HEK293 (cell line): ENCODE results near the gene ZSCAN20.

Source experiments
- GLIS1 ChIP-seq: fragments of 450-650 bp; formaldehyde crosslinking; IDR thresholded peaks from 2 replicates; pipeline ENCODE4 v1.5.1; 2016; ENCODE audit warnings: missing biosample characterization, missing genetic modification characterization
- KLF10 ChIP-seq: fragments of 450-650 bp; IDR thresholded peaks from 2 replicates; pipeline ENCODE4 v1.5.1; 2018; ENCODE audit warnings: missing biosample characterization, mild to moderate bottlenecking, missing genetic modification characterization
- MEIS1 ChIP-seq: sonication (generic); formaldehyde crosslinking; IDR thresholded peaks from 2 replicates; pipeline ENCODE4 v1.8.1; 2022; ENCODE audit warnings: missing genetic modification reagents, mild to moderate bottlenecking, borderline replicate concordance
- ZEB2 ChIP-seq: fragments of 450-650 bp; formaldehyde crosslinking; IDR thresholded peaks from 2 replicates; pipeline ENCODE4 v1.5.1; 2016; ENCODE audit warnings: missing biosample characterization, missing genetic modification characterization
- ZFHX2 ChIP-seq: fragments of 450-650 bp; formaldehyde crosslinking; conservative IDR thresholded peaks from 2 replicates; pipeline ENCODE4 v1.5.1; 2016; ENCODE audit warnings: missing biosample characterization, missing genetic modification characterization
- ZNF335 ChIP-seq: fragments of 450-650 bp; formaldehyde crosslinking; conservative IDR thresholded peaks from 2 replicates; pipeline ENCODE4 v1.5.1; 2016; ENCODE audit warnings: missing biosample characterization, missing genetic modification characterization
- ZNF398 ChIP-seq: fragments of 450-650 bp; formaldehyde crosslinking; IDR thresholded peaks from 2 replicates; pipeline ENCODE4 v1.5.1; 2017; ENCODE audit warnings: missing biosample characterization, missing genetic modification characterization
- ZNF664 ChIP-seq: fragments of 450-650 bp; formaldehyde crosslinking; IDR thresholded peaks from 2 replicates; pipeline ENCODE4 v1.5.1; 2016; ENCODE audit warnings: missing biosample characterization, missing genetic modification characterization
- ZXDB ChIP-seq: fragments of 450-650 bp; formaldehyde crosslinking; IDR thresholded peaks from 2 replicates; pipeline ENCODE4 v1.5.1; 2016; ENCODE audit warnings: missing biosample characterization, missing genetic modification characterization
- TF ChIP-seq, protein P1 (sequence below): fragments of 450-650 bp; formaldehyde crosslinking; IDR thresholded peaks from 2 replicates; pipeline ENCODE4 v1.5.1; 2016; ENCODE audit warnings: missing biosample characterization, missing genetic modification characterization
- TF ChIP-seq, protein P2 (sequence below): fragments of 450-650 bp; formaldehyde crosslinking; conservative IDR thresholded peaks from 2 replicates; pipeline ENCODE4 v1.5.1; 2016; ENCODE audit warnings: low read depth, missing biosample characterization, missing genetic modification characterization
- TF ChIP-seq, protein P3 (sequence below): fragments of 450-650 bp; formaldehyde crosslinking; IDR thresholded peaks from 2 replicates; pipeline ENCODE4; 2016; ENCODE audit warnings: missing biosample characterization, missing genetic modification characterization
- TF ChIP-seq, protein P4 (sequence below): fragments of 450-650 bp; formaldehyde crosslinking; IDR thresholded peaks from 2 replicates; pipeline ENCODE4 v1.5.1; 2017; ENCODE audit warnings: missing biosample characterization, missing genetic modification characterization
- TF ChIP-seq, protein P5 (sequence below): fragments of 450-650 bp; formaldehyde crosslinking; IDR thresholded peaks from 2 replicates; pipeline ENCODE4 v1.5.0; 2017; ENCODE audit warnings: missing biosample characterization, missing genetic modification characterization, borderline replicate concordance
- TF ChIP-seq, protein P6 (sequence below): fragments of 450-650 bp; formaldehyde crosslinking; IDR thresholded peaks from 2 replicates; pipeline ENCODE4 v1.5.1; 2016; ENCODE audit warnings: missing biosample characterization, missing genetic modification characterization

ZSCAN20 gene

DNA sequence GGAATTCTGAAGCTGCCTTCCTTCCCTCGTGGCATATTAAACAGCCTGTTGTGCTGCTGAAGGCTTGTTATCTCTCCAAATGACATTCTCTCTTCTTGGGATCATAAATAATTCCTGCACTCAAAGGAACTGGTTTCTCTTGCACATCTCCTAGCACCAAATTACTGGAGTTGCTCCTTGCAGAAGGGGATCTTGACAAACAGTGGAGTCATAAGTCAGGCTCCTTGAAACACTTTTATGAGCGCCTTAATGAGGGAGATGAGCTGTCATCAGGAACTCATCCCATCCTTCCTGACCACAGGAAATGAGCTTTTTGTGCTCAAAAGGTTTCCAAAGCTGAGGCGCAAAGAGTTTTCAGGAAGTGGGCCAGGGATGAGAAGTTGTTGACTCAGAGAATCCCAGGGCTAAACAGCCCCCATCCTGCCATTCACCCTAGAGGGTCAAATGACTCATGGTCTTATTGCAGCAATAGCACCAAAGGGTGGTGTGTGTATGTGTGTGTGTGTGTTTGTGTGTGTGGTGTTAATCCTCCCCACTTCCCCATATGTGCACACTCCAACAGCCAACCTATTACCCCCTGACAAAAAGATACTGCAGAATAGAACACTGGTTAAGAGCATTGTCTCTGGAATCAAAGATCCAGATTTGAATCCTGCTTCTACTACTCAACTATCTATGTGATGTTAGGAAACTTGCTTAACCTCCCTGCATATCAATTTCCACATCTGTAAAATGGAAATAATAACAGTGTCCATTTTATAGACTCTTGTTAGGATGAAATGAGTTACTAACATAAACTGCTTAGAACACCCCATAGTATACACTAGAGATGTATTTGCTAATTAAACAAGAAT lies 38.7 kb upstream of the ZSCAN20 start (continued):
- TF ChIP-seq, protein P1, sequence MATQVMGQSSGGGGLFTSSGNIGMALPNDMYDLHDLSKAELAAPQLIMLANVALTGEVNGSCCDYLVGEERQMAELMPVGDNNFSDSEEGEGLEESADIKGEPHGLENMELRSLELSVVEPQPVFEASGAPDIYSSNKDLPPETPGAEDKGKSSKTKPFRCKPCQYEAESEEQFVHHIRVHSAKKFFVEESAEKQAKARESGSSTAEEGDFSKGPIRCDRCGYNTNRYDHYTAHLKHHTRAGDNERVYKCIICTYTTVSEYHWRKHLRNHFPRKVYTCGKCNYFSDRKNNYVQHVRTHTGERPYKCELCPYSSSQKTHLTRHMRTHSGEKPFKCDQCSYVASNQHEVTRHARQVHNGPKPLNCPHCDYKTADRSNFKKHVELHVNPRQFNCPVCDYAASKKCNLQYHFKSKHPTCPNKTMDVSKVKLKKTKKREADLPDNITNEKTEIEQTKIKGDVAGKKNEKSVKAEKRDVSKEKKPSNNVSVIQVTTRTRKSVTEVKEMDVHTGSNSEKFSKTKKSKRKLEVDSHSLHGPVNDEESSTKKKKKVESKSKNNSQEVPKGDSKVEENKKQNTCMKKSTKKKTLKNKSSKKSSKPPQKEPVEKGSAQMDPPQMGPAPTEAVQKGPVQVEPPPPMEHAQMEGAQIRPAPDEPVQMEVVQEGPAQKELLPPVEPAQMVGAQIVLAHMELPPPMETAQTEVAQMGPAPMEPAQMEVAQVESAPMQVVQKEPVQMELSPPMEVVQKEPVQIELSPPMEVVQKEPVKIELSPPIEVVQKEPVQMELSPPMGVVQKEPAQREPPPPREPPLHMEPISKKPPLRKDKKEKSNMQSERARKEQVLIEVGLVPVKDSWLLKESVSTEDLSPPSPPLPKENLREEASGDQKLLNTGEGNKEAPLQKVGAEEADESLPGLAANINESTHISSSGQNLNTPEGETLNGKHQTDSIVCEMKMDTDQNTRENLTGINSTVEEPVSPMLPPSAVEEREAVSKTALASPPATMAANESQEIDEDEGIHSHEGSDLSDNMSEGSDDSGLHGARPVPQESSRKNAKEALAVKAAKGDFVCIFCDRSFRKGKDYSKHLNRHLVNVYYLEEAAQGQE (tag by site-specific recombination) = no peak
- TF ChIP-seq ZNF664 (tag by site-specific recombination) (0 out of 2 replicates have a peak, but pooled peaks have one; percentile 5), KLF10 (tag by site-specific recombination) (no peak), ZNF398 (tag by site-specific recombination) (peak; percentile 80), ZEB2 (tag by site-specific recombination) (peak; percentile 90), ZFHX2 (tag by site-specific recombination) (0 out of 2 replicates have a peak, but pooled peaks have one; percentile 10), ZNF335 (0 out of 2 replicates have a peak, but pooled peaks have one; percentile 25), MEIS1 (peak; percentile 69; the same call in 1 of the 2 replicates), ZXDB (tag by site-specific recombination) (peak; percentile 35; the same call in 1 of the 2 replicates), GLIS1 (tag by site-specific recombination) (peak; percentile 37; the same call in 1 of the 2 replicates)
- TF ChIP-seq, protein P2, sequence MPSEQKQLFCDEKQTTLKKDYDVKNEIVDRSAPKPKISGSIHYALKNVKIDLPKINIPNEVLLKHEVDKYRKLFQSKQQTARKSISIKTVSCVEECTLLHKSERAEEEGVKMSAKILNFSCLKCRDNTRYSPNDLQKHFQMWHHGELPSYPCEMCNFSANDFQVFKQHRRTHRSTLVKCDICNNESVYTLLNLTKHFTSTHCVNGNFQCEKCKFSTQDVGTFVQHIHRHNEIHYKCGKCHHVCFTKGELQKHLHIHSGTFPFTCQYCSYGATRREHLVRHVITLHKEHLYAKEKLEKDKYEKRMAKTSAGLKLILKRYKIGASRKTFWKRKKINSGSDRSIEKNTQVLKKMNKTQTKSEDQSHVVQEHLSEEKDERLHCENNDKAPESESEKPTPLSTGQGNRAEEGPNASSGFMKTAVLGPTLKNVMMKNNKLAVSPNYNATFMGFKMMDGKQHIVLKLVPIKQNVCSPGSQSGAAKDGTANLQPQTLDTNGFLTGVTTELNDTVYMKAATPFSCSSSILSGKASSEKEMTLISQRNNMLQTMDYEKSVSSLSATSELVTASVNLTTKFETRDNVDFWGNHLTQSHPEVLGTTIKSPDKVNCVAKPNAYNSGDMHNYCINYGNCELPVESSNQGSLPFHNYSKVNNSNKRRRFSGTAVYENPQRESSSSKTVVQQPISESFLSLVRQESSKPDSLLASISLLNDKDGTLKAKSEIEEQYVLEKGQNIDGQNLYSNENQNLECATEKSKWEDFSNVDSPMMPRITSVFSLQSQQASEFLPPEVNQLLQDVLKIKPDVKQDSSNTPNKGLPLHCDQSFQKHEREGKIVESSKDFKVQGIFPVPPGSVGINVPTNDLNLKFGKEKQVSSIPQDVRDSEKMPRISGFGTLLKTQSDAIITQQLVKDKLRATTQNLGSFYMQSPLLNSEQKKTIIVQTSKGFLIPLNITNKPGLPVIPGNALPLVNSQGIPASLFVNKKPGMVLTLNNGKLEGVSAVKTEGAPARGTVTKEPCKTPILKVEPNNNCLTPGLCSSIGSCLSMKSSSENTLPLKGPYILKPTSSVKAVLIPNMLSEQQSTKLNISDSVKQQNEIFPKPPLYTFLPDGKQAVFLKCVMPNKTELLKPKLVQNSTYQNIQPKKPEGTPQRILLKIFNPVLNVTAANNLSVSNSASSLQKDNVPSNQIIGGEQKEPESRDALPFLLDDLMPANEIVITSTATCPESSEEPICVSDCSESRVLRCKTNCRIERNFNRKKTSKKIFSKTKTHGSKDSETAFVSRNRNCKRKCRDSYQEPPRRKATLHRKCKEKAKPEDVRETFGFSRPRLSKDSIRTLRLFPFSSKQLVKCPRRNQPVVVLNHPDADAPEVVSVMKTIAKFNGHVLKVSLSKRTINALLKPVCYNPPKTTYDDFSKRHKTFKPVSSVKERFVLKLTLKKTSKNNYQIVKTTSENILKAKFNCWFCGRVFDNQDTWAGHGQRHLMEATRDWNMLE (tag by site-specific recombination) = no peak
- TF ChIP-seq, protein P3, sequence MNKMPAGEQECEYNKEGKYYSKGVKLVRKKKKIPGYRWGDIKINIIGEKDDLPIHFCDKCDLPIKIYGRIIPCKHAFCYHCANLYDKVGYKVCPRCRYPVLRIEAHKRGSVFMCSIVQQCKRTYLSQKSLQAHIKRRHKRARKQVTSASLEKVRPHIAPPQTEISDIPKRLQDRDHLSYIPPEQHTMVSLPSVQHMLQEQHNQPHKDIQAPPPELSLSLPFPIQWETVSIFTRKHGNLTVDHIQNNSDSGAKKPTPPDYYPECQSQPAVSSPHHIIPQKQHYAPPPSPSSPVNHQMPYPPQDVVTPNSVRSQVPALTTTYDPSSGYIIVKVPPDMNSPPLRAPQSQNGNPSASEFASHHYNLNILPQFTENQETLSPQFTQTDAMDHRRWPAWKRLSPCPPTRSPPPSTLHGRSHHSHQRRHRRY (tag by site-specific recombination) = no peak
- TF ChIP-seq, protein P4, sequence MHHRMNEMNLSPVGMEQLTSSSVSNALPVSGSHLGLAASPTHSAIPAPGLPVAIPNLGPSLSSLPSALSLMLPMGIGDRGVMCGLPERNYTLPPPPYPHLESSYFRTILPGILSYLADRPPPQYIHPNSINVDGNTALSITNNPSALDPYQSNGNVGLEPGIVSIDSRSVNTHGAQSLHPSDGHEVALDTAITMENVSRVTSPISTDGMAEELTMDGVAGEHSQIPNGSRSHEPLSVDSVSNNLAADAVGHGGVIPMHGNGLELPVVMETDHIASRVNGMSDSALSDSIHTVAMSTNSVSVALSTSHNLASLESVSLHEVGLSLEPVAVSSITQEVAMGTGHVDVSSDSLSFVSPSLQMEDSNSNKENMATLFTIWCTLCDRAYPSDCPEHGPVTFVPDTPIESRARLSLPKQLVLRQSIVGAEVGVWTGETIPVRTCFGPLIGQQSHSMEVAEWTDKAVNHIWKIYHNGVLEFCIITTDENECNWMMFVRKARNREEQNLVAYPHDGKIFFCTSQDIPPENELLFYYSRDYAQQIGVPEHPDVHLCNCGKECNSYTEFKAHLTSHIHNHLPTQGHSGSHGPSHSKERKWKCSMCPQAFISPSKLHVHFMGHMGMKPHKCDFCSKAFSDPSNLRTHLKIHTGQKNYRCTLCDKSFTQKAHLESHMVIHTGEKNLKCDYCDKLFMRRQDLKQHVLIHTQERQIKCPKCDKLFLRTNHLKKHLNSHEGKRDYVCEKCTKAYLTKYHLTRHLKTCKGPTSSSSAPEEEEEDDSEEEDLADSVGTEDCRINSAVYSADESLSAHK = peak; percentile 82
- TF ChIP-seq, protein P5, sequence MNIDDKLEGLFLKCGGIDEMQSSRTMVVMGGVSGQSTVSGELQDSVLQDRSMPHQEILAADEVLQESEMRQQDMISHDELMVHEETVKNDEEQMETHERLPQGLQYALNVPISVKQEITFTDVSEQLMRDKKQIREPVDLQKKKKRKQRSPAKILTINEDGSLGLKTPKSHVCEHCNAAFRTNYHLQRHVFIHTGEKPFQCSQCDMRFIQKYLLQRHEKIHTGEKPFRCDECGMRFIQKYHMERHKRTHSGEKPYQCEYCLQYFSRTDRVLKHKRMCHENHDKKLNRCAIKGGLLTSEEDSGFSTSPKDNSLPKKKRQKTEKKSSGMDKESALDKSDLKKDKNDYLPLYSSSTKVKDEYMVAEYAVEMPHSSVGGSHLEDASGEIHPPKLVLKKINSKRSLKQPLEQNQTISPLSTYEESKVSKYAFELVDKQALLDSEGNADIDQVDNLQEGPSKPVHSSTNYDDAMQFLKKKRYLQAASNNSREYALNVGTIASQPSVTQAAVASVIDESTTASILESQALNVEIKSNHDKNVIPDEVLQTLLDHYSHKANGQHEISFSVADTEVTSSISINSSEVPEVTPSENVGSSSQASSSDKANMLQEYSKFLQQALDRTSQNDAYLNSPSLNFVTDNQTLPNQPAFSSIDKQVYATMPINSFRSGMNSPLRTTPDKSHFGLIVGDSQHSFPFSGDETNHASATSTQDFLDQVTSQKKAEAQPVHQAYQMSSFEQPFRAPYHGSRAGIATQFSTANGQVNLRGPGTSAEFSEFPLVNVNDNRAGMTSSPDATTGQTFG (tag by site-specific recombination) = peak; percentile 56; the same call in 1 of the 2 replicates
- TF ChIP-seq, protein P6, sequence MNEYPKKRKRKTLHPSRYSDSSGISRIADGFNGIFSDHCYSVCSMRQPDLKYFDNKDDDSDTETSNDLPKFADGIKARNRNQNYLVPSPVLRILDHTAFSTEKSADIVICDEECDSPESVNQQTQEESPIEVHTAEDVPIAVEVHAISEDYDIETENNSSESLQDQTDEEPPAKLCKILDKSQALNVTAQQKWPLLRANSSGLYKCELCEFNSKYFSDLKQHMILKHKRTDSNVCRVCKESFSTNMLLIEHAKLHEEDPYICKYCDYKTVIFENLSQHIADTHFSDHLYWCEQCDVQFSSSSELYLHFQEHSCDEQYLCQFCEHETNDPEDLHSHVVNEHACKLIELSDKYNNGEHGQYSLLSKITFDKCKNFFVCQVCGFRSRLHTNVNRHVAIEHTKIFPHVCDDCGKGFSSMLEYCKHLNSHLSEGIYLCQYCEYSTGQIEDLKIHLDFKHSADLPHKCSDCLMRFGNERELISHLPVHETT (tag by site-specific recombination) = peak; percentile 63; the same call in 1 of the 2 replicates
